ENCODE data around the gene ZMIZ1.
A peak's percentile ranks its signal among the peaks of the same experiment; 100 is the strongest.

The ZMIZ1 gene

DNA sequence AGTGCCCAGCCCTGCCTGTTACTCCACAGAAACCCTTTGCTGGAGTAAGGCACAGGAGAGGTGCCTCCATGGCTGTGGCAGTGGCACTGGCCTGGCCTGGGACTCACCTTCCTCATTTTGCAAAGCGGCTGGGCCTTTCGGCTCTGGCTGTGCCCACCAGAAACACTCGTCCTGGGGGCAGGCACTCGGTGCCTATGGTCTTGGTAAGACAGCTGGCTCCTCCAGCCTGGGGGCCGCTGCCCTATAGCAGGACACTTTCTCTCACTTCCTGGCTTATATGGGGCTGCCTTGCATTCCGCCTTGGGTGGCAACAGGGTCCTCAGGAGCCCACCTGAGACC is 13.2 kb downstream of the ZMIZ1 start:
- H3K9me3 ChIP-seq (ENCODE audit: insufficient read depth, low read depth, low read length) = no peaks in the 10 kb centered on the region
- H3K79me2 ChIP-seq (ENCODE audit: insufficient read depth, low read length) = peaks cover 100% of the 10 kb centered on the region
- H3K4me2 ChIP-seq (ENCODE audit: low read depth, low read length, poor library complexity, severe bottlenecking) = no peak overlapping the region
- no peak overlapping the region for H3K9ac ChIP-seq (ENCODE audit: low read depth, low read length, poor library complexity, severe bottlenecking)
- peaks cover 14% of the 10 kb centered on the region; the same call in 1 of the 2 replicates for H3K36me3 ChIP-seq (ENCODE audit: insufficient read depth, low read length)
- no peaks in the 10 kb centered on the region for H3F3A ChIP-seq (ENCODE audit: low read depth)
- H3K27me3 ChIP-seq (ENCODE audit: insufficient read depth, low read length, poor library complexity, severe bottlenecking) = no peaks in the 10 kb centered on the region
- H3K9me2 ChIP-seq (replicated peaks; ENCODE audit: low read depth, low read length) = no peaks in the 10 kb centered on the region
- no peak overlapping the region for H2AFZ ChIP-seq (ENCODE audit: low read length)
- H3K4me3 ChIP-seq (ENCODE audit: low read length, poor library complexity, severe bottlenecking) = no peak overlapping the region
- TF ChIP-seq, protein P1, sequence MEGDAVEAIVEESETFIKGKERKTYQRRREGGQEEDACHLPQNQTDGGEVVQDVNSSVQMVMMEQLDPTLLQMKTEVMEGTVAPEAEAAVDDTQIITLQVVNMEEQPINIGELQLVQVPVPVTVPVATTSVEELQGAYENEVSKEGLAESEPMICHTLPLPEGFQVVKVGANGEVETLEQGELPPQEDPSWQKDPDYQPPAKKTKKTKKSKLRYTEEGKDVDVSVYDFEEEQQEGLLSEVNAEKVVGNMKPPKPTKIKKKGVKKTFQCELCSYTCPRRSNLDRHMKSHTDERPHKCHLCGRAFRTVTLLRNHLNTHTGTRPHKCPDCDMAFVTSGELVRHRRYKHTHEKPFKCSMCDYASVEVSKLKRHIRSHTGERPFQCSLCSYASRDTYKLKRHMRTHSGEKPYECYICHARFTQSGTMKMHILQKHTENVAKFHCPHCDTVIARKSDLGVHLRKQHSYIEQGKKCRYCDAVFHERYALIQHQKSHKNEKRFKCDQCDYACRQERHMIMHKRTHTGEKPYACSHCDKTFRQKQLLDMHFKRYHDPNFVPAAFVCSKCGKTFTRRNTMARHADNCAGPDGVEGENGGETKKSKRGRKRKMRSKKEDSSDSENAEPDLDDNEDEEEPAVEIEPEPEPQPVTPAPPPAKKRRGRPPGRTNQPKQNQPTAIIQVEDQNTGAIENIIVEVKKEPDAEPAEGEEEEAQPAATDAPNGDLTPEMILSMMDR (conservative IDR thresholded peaks at IDR 0.05; ENCODE audit: low read length) = no peak
- TF ChIP-seq EZH2phosphoT487 (IDR thresholded peaks at IDR 0.05; ENCODE audit: borderline replicate concordance) = no peak
- peaks cover 86% of the 10 kb centered on the region for H3K4me1 ChIP-seq (ENCODE audit: insufficient read depth, low read length, poor library complexity, severe bottlenecking)
- H4K20me1 ChIP-seq (ENCODE audit: insufficient read depth, low read length, poor library complexity, severe bottlenecking) = peaks cover 98% of the 10 kb centered on the region

DNA sequence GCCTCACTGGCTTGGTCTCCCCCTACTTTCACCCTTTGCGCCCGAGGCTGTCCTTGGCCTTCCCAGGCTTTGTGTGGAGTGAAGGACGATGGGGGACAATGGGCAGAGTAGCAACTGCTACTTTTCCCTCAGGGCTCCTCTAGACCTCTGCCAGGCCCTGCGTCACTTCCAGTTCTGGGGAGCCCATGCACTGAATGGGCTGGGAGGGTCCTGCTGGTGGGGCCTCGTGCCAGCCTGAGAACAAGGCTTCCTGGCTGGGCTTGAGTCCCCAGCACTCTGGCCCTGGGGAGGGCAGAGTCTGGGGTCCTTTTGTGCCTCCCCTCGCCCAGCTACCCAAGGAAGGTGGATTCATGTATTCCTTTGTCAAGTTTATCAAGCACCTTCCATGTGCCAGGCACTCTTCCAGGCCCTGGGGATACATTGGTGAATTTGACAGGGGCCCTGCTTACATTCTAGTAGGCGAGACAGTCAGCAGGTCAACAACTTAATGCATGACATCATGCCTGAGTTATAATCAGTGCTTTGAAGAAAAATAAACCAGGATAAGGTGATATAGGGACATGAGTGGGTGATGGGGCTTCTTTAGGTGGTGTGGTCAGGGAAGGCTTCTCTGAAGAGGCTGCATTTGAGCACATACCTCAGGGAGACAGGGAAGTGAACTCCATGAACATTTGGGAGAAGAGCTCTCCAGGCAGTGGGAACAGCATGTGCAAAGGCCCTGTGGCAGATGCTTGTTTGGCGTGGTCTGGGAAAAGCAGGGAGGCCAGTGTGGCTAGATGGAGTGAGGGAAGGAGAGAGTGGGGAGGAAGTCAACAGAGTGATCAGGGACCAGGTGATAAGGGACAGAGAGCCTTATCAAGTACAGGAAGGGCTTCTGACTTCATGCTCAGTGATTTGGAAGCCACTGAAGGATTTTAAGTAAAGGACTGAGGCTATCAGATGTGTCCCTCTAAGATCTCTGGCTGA is 14.1 kb downstream of the ZMIZ1 start:
- Histone ChIP-seq H2AFZ (ENCODE audit: low read length) (no peak overlapping the region), H3K36me3 (ENCODE audit: insufficient read depth, low read length) (peaks cover 22% of the 10 kb centered on the region; the same call in 1 of the 2 replicates), H3K4me3 (ENCODE audit: low read length, poor library complexity, severe bottlenecking) (no peak overlapping the region), H3K9me2 (replicated peaks; ENCODE audit: low read depth, low read length) (no peaks in the 10 kb centered on the region), H3K4me2 (ENCODE audit: low read depth, low read length, poor library complexity, severe bottlenecking) (peak overlapping the region; percentile 67), H4K20me1 (ENCODE audit: insufficient read depth, low read length, poor library complexity, severe bottlenecking) (peaks cover 98% of the 10 kb centered on the region), H3K9ac (ENCODE audit: low read depth, low read length, poor library complexity, severe bottlenecking) (no peak overlapping the region), H3K4me1 (ENCODE audit: insufficient read depth, low read length, poor library complexity, severe bottlenecking) (peaks cover 92% of the 10 kb centered on the region), H3K27me3 (ENCODE audit: insufficient read depth, low read length, poor library complexity, severe bottlenecking) (no peaks in the 10 kb centered on the region), H3K9me3 (ENCODE audit: insufficient read depth, low read depth, low read length) (no peaks in the 10 kb centered on the region), H3K79me2 (ENCODE audit: insufficient read depth, low read length) (peaks cover 100% of the 10 kb centered on the region), H3F3A (ENCODE audit: low read depth) (no peaks in the 10 kb centered on the region)
- TF ChIP-seq, protein P1 (conservative IDR thresholded peaks at IDR 0.05; ENCODE audit: low read length) = no peak
- no peak for TF ChIP-seq EZH2phosphoT487 (IDR thresholded peaks at IDR 0.05; ENCODE audit: borderline replicate concordance)

DNA sequence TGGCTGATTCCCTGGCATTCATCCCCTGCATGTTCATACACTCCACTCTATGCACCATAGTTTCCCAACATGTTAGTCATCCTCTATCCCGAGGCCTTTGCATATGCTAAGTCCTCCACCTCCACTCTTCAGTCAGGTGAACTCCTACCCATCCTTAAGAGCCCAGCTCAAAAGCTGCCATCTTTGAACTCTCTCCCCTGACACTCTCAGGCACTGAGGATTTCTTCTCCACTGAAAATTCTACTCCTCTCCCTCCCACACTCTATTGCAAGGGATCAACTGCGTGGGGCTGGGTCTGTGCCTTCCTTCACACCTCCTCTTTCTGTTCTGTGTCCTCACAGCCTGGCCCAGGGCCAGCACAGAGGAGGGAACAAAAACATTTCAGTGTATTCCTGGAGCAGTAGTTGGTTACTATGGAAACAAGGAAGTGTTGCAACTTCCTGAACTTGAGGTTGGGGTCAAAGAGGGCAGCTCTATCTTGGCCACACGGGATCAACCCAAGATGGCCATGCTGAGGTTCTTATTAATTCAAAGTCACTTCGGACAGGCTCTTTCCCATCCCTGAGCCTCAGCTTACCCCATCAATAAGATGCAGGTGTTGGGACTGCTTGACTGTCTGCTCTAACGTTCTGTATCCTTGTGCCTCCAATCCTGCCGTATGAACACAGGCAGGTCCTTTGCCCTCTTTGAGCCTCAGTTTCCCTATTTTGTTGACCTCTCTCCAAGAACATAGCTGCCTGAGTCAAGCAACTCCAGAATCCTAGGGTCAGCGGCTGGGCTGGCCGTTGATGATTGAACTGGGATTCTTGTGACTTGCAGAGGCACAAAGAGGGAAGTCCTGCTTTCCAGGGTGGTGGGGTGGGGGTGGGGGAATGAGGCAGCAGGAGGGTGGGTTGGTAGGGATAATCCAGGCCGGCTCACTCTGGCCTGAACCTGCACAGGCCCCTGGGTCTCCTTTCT is 15.5 kb downstream of the ZMIZ1 start:
- Histone ChIP-seq H3K9me3 (ENCODE audit: insufficient read depth, low read depth, low read length) (no peaks in the 10 kb centered on the region), H3K4me2 (ENCODE audit: low read depth, low read length, poor library complexity, severe bottlenecking) (peak overlapping the region; percentile 67), H3K9ac (ENCODE audit: low read depth, low read length, poor library complexity, severe bottlenecking) (peak overlapping the region; percentile 37), H4K20me1 (ENCODE audit: insufficient read depth, low read length, poor library complexity, severe bottlenecking) (peaks cover 97% of the 10 kb centered on the region), H3K36me3 (ENCODE audit: insufficient read depth, low read length) (peaks cover 27% of the 10 kb centered on the region; the same call in 1 of the 2 replicates), H3K4me3 (ENCODE audit: low read length, poor library complexity, severe bottlenecking) (peak overlapping the region; percentile 27), H2AFZ (ENCODE audit: low read length) (no peak overlapping the region), H3K4me1 (ENCODE audit: insufficient read depth, low read length, poor library complexity, severe bottlenecking) (peaks cover 79% of the 10 kb centered on the region), H3K9me2 (replicated peaks; ENCODE audit: low read depth, low read length) (no peaks in the 10 kb centered on the region), H3F3A (ENCODE audit: low read depth) (no peaks in the 10 kb centered on the region), H3K27me3 (ENCODE audit: insufficient read depth, low read length, poor library complexity, severe bottlenecking) (no peaks in the 10 kb centered on the region), H3K79me2 (ENCODE audit: insufficient read depth, low read length) (peaks cover 100% of the 10 kb centered on the region)
- TF ChIP-seq EZH2phosphoT487 (IDR thresholded peaks at IDR 0.05; ENCODE audit: borderline replicate concordance) = no peak
- TF ChIP-seq, protein P1 (conservative IDR thresholded peaks at IDR 0.05; ENCODE audit: low read length) = no peak

Data from Loucy (cell line).